ENCODE measurements around the gene IQCK. TPM values are rescaled to one million over a fixed set of nuclear protein-coding genes. Genes with fewer than 3 reads are reported as not detected.

The IQCK gene
- total RNA-seq, 6 experiments from 2014 or later = 2.0 to 4.7 (median 3.9) TPM

DNA sequence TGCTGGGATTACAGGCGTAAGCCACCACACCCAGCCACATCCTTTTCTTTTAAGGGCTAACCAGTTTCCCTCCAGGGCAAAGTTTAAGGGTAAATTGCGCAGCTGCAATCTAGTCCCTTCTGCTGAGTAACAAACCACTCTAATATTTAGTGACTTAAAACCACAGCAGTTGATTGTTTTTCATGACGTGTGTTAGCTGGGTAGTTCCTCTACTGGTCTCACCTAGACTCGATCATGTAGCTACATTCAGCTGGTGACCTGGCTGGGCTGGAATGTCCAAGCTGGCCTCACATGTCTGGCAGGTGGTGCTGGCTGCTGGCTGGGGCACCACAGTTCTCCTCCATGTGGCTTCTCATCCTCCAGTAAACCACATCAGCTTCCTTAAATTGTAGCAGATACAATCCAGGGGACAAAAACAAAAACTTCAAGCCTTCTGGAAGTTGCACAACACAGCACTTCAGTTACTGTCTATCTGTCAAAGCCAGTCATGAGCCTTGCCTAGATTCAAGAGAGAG lies 91.1 kb downstream of the IQCK start:
- DNase-seq (peak in 1 of 3 donors; percentile 59), ATAC-seq (peak in 2 of 4 donors; percentile 42 to 51)
- Histone ChIP-seq H3K4me1 (peaks cover 0 to 12% (median 0%) of the 10 kb centered on the region in 4 donors), H3K27me3 (no peaks in the 10 kb centered on the region), H3K9me3 (no peaks in the 10 kb centered on the region), H3K36me3 (no peaks in the 10 kb centered on the region), H3K27ac (peak overlapping the region; percentile 9 to 77 (median 43)), H3K4me3 (no peak overlapping the region)
- TF ChIP-seq, protein P1, sequence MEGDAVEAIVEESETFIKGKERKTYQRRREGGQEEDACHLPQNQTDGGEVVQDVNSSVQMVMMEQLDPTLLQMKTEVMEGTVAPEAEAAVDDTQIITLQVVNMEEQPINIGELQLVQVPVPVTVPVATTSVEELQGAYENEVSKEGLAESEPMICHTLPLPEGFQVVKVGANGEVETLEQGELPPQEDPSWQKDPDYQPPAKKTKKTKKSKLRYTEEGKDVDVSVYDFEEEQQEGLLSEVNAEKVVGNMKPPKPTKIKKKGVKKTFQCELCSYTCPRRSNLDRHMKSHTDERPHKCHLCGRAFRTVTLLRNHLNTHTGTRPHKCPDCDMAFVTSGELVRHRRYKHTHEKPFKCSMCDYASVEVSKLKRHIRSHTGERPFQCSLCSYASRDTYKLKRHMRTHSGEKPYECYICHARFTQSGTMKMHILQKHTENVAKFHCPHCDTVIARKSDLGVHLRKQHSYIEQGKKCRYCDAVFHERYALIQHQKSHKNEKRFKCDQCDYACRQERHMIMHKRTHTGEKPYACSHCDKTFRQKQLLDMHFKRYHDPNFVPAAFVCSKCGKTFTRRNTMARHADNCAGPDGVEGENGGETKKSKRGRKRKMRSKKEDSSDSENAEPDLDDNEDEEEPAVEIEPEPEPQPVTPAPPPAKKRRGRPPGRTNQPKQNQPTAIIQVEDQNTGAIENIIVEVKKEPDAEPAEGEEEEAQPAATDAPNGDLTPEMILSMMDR (IDR thresholded peaks at IDR 0.05) = no peak
- TF ChIP-seq POLR2A (IDR thresholded peaks at IDR 0.05) = no peak
- intact Hi-C loops (cut with DNase I) = no loop called here
- 74% methylated on average over 4 of the region's 4 CpGs for WGBS (ENCODE audit: insufficient coverage, low coverage, low lambda C conversion rate, missing lambda C conversion rate)

DNA sequence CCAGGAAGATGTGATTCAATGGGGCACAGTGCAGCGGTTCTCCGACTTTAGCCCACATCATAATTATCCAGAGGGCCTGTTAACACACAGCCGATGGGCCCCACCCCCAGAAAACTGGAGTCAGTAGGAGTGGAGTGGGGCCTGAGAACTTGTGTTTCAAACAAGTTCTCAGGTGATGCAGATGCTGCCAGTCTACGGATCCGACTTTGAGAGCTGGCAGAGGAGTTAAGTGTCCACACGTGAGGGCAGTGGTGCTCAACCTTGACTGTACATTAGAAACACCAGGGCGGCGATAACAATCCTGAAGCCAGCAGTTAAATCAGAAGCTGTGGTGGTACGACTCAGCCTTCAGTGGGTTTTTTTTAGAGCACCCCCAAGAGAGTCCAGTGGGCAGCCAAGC lies 91.6 kb downstream of the IQCK start:
- WGBS (ENCODE audit: insufficient coverage, low coverage, low lambda C conversion rate, missing lambda C conversion rate) = 90% methylated on average over 2 of the region's 9 CpGs
- intact Hi-C loops (cut with DNase I) = no loop called here
- Histone ChIP-seq H3K27ac (peak overlapping the region in 2 of 3 donors; percentile 43 to 77), H3K27me3 (no peaks in the 10 kb centered on the region), H3K4me1 (peaks cover 0 to 12% (median 0%) of the 10 kb centered on the region in 4 donors), H3K36me3 (no peaks in the 10 kb centered on the region), H3K4me3 (no peak overlapping the region), H3K9me3 (no peaks in the 10 kb centered on the region)
- ATAC-seq (no peak), DNase-seq (no peak)
- TF ChIP-seq, protein P1 (IDR thresholded peaks at IDR 0.05) = no peak
- TF ChIP-seq POLR2A (IDR thresholded peaks at IDR 0.05) = no peak

DNA sequence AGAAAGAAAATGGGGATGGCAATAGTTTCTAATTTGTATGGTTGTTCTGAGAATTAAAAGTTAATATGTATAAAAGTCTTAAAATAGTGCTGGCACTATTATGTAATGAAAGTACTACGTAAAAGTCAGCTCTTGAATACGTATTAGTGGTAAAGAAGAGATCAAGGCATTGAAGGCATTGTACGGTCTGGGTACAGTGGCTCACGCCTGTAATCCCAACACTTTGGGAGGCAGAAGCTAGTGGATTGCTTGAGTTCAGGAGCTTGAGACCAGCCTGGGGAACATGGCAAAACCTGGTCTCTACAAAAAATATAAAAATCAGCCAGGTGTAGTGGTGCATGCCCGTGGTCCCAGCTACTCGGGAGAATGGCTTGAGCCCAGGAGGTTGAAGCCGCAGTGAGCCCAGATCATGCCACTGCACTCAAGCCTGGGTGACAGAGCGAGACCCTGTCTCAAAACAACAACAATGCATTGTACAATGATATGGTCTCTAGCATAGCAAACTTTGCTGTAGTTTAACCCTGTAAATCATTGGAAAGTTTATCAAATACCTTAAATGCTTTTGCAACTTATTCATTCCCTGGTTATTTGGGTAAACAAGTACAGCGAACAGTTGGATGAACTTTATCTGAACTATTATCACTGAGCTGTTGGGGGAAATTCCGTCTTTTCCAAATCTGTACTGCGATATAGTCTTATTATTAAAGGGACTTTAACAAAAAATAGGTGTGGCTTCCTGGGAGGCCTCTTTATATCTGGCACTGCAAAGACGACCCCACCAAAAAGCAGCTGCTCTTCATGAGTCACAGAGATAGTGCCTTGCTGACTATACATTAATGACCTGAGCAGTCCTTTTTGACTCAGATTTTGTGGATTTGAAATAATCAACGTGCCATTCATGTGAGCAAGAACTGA lies 93.0 kb downstream of the IQCK start:
- peak; percentile 14 to 70 (median 38) for ATAC-seq
- WGBS (ENCODE audit: insufficient coverage, low coverage, low lambda C conversion rate, missing lambda C conversion rate) = 36% methylated on average over 13 of the region's 13 CpGs
- no peak for DNase-seq
- no peak for TF ChIP-seq POLR2A (IDR thresholded peaks at IDR 0.05)
- TF ChIP-seq, protein P1 (IDR thresholded peaks at IDR 0.05) = no peak
- H3K4me1 ChIP-seq = peaks cover 0 to 12% (median 0%) of the 10 kb centered on the region in 4 donors
- H3K27me3 ChIP-seq = no peaks in the 10 kb centered on the region
- intact Hi-C loops (cut with DNase I) = no loop called here
- no peaks in the 10 kb centered on the region for H3K36me3 ChIP-seq
- H3K27ac ChIP-seq = peak overlapping the region in 1 of 3 donors; percentile 44
- H3K4me3 ChIP-seq = no peak overlapping the region
- no peaks in the 10 kb centered on the region for H3K9me3 ChIP-seq

DNA sequence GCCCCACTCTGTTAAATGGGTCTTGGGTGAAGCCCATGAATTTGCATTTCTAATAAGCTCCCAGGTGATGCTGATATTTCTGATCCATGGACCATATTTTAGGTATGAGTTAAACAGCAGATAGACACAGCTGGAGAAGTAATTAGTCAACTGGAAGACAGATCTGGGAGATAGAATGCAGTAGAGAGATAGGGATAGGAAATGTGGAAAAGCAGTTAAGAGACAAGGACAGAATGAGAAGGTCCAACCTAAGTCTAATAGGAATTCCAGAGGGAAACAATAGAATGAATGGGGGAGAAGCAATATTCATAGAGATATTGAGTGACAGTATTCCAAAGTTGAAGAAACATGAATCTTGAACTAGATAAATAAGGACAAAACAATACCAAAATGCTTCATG lies 94.9 kb downstream of the IQCK start:
- no peak overlapping the region for H3K4me3 ChIP-seq

More for the DNA sequence above, 94.9 kb downstream of the IQCK start:
- DNase-seq (no peak), ATAC-seq (no peak)
- no peaks in the 10 kb centered on the region for H3K27me3 ChIP-seq
- no peak overlapping the region for H3K27ac ChIP-seq
- no peaks in the 10 kb centered on the region for H3K9me3 ChIP-seq
- H3K4me1 ChIP-seq = peaks cover 0 to 12% (median 0%) of the 10 kb centered on the region in 4 donors
- no peaks in the 10 kb centered on the region for H3K36me3 ChIP-seq
- TF ChIP-seq POLR2A (IDR thresholded peaks at IDR 0.05) = no peak
- TF ChIP-seq, protein P1 (IDR thresholded peaks at IDR 0.05) = no peak
- intact Hi-C loops (cut with DNase I) = no loop called here

Data from right lobe of liver (tissue), 6 donors.